Measurements from ENCODE around the gene GALNT8.

The GALNT8 gene

DNA sequence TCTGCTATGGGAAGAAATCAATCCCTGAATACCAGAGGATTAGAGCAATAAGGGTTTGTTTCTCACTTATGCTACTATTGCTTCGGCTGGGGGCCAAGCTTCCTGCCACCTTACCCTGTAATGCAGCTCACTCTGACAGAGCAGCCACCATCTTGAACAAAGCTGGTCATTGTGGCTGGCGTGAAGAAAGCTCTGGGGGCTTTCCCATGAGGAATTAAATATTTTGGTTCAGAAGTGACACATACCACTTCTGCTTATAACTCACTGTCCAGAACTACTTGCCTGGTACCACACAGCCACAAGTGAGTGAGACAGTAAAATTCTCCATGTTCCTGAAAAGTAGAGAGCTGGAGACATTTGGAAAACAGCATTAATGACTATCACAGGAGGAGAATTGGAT, 82.6 kb downstream of the GALNT8 start:
- DNase-seq, result no peak

DNA sequence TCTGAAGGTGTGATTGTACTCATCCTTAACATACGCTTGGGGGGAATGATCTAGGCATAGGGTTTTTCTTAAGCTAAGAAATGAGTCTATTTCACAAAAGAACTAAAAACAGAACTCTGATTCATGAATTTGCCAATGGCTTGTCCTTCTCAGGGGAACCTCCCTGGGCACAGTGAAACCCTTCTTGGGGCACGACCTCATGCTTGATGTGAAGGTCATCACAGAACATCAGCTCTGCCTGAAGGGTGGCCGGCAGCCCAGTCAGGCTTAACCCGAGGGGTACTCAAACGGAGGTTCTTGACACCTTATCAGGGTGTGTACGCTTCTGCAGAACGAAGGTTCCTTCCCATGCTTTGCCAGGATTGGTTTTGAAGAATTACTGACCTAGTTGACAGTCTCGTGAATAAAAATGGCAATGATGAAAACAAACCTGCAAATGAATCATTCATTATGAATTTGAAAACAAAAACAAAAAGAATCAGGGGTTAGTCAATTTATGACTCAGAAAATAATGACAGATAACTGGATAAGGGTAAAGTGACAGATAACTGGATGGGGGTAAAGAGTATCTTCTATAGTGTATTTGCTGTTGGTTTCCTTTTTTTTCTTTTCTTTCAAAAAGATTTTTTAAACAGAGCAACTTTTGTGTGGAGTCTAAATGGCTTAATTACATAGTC, 86.4 kb downstream of the GALNT8 start:
- no peak for DNase-seq

DNA sequence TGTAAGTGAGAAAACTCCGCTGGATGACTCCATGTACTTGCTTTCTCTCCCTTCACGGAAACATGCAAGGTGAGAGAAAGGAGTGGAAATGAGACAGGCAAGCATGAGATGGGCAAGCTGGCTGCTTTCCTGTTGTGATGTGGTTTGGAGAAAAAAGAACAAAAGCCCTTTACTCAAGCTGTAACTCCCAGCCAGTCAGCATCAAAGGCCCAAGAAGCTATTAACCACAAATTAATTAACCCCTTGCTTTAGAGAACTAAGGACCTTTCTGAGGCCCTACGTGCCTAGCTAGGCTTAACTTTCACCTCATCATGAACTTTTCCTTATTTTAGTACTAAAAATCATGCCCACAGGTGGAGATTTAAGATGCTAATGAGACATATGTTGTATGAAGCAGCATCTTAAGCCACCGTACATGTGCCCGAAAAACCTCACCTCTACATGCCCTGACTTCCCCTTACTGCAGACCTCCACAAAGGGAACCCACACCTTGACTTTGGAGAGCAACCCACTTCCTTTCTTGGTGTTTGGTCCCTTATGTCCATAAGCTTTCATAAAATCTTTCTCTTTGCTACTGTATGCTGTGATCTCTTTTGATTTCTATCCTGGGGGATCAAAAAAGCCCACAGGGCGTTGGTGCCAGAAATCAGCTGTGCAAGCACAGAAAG, 87.0 kb downstream of the GALNT8 start:
- DNase-seq, result no peak

DNA sequence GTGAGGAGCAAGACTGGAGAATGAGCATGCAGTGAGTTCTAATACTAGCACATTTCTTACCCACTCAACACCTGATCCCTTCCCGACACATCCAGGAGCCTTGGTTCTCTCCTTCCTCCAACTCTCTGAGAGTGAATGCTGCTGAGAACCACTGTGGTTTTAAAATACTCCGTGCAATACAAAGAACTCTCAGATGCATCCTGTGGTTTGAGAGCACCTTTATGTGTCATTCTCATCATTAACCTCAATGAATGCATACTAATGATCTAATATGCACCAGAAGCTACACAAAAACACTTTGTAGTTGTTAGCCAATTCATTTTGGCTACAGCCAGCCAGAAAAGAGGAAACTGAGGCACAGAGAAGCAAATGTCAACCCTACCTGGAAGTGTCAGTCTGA, 87.6 kb downstream of the GALNT8 start:
- DNase-seq, result no peak

DNA sequence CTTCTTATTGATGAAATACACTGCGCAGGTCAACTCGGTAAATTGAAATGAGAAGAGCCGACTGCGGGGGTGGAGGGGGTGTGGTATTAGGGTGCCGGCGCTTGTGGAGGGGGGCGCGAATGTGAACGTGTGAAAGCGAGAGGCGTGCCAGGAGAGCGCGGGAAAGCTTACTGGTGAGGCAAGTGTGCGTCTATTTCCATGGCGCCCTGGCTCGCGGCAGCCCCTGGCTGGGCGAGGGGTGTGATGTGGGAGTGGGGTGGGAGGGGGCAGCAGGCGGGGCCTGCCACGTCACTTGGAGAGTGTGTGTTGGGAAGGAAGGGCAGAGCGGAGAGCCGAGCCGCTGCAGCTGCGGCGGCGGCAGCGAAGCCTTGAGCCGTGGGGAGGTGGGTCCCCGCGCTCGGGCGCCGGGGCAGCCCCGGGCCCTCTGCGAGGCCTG, 88.8 kb downstream of the GALNT8 start:
- DNase-seq, result peak; percentile 37

DNA sequence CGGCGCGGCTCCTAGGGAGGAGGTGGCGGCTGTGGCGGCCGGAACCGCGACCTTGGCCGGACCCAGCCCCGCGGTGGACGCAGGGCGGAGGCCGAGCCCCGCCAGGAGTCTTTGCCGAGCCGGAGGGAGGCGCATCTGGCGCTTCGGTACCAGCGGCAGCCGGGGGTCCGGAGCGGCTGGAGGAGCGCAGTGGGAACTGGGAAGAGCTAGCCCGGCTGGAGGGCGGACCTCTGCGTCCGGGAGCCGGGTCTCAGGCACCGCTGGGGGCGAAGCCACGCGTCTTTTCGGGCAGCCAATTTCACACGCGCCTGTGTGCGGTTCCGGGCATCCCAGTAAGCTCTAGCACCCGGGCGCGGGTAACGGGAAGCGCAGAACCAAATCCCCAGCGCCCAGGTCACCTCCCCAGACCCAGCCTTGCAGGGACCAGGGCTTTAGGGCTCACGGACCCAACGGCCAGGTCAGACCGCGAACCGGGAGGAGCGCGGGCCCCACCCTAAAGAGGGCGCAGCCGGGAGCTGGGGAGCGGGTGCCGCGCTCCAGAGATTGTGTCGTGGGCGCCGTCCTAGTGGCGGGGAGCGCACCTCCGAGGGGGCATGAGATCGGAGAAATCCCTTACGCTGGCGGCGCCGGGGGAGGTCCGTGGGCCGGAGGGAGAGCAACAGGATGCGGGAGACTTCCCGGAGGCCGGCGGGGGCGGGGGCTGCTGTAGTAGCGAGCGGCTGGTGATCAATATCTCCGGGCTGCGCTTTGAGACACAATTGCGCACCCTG, 89.4 kb downstream of the GALNT8 start:
- peak; percentile 66 for DNase-seq

DNA sequence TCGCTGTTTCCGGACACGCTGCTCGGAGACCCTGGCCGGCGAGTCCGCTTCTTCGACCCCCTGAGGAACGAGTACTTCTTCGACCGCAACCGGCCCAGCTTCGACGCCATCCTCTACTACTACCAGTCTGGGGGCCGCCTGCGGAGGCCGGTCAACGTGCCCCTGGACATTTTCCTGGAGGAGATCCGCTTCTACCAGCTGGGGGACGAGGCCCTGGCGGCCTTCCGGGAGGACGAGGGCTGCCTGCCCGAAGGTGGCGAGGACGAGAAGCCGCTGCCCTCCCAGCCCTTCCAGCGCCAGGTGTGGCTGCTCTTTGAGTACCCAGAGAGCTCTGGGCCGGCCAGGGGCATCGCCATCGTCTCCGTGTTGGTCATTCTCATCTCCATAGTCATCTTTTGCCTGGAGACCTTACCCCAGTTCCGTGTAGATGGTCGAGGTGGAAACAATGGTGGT, 90.0 kb downstream of the GALNT8 start:
- no peak for DNase-seq

DNA sequence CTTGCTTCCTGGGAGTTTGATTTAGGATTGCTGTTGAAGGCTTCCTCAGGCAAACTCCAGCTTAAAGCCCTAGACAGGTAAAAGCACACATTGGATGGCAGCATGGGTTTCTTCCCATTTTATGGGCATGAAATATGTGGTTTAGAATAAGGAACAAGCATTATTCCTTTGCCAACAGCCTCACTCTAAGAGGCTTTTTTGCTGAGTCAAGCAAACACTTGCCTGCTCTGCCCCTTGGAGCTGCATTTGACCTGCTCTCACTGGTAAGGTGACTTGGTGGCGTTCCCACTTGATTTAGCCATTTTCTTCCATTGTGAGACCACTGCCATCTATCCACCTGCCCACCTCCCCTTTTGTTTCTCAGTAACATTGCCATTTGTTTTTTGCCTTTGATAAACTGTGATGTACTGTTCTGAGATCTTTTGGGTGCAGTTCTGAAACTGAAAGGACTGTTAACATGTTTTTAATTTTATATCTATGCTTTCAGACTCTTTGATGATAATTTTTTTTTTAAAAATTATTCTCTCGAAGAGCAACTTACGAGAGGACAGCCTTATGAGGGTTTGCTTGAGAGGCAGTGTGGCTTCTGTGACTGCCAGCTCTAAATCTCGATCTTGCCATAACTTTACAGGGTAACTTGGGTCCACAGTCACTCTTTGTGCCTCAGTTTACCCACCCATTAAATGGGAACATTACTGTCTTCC, 92.6 kb downstream of the GALNT8 start:
- DNase-seq, result no peak

DNA sequence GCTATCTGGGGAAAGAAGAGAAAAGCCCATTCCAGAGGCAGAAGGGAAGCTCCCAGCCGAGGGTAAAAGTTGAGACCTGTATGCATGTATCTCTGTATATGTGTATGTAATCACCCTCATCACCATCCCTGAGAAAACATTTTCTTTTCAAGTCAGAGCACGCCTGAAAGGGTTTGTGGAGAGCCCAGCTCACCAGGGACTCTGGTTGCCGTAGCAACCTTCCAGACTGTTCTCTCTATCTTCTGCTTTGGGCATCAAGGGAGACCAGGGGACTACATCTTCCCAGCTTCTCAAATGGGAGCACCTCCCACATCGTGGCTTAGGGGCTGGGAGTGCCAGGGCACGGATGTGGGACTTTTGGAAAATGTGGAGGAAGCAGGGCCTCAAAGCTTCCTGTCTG, 93.5 kb downstream of the GALNT8 start:
- DNase-seq, result no peak

DNA sequence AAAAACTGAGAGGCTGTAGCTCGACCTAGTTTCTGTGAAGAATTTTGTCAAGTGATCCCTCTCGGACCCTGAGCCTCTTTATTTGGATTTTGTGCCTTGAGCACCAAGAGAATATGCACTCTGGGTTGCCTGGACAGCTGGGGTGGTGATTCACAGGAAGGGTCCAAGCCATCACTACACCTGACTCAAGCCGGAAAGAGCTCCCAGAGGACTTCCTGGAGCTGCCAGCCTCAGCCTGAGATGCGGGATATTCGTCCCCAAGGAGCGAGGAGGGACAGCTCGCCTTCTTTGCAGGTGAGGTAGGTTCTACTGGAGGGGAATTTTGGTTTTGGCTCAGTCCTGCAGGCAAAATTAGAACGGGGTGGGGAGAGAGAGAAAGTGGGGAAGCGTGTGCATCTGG, 94.3 kb downstream of the GALNT8 start:
- DNase-seq, result no peak

DNA sequence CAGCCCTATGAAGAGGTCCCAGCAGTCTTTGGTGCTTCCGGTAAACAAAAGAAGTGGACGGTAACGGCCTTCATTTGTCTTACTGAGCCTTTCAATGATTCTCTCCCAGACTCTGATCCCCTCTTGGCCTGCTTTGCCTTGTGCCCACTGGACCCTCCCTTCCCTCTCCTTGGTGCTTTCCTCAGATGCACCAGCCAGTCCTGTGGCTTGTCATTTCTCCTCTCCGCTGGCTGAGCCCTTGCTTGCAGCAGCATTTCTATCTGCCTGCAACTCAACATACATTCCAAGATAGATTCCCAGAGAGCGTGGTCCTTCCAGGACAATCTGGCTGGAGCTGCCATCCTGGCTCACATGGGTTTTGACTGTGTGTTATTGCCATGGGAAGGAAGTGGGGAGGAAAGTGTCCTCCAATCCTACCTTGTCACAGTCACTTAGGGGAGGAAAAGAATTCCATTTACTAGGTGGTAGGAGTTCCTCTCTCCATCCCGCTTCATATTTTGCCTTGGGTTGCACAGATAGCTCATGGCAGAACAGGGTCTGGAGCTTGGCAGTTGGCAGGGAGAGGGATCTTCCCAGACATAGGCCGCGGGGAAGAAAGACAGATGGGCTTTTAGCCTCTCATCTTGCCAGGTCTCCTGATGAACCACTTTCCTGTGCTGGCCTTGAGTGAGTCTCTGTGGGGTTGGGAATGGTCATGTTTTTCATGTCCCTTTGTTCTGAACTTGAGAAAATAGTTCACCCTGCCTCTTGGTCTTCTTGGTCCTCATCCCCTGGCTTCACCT, 96.7 kb downstream of the GALNT8 start:
- DNase-seq, result no peak

DNA sequence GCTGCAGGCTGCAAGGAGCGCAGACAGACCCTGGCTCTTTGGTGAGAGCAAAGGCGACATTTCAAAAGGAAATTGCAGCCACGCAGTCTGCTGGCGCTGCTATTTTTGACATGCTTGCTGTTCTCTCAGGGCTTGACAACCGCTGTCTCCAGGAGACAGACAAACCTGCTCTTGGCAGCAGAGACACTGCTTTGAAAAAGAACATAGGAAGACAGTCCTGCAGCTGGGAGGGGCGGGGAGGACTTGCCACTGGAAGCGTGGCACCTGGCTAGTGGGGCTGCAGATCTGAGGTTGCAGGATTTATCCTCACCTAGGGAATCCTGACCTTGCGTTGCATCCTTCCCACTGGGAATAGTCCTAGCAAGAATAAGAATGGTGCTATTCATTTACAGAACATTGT, 97.7 kb downstream of the GALNT8 start:
- DNase-seq, result no peak

DNA sequence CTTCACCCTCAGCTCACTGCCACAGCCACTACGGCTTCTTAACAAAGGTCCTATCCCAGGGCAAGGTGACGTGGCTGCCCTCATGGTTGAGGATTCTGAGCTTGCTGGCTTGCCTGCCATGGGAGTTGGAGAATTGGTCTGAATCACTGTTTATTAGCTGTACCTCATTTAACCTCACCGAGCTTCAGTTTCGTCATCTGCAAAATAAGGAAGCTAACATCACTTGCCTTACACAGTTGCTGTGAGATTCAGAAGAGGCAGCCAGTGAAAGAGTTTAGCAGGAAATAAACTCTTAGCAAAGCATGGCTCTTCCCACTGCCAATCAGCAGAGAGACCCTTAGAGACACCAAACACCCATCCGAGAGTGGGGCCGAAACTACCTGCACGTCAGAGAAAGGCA, 99.5 kb downstream of the GALNT8 start:
- no peak for DNase-seq

DNA sequence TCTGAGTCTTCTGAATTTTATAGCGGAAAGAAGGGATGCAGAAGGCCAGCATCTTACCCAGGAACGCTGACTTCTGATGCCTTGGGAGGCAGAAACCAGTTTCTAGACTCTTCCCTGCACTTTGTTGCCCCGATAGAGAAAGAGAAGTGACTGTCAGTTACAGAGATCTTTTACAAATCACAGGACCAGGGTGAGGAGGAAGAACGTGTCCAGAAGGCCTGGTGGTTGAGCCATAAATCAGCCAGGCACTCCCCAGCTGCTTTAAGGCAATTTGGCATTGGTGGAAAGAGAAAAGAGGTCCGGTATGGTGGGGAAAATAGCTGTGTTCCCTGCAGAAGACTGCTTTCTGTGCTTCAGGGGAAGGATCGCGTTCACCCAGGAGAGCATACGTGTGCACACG, 100.8 kb downstream of the GALNT8 start:
- no peak for DNase-seq

Measured in stimulated activated CD4-positive, alpha-beta T cell treated with anti-CD3 and anti-CD28 coated beads, Interleukin-15, amount 100 ng/mL, for 24 hours (primary cell).